GM19397 (cell line): Measurements from ENCODE around the gene TACC3.

Experiments
- ATAC-seq: cut with Tn5 transposase; IDR thresholded peaks from one replicate; pipeline ENCODE4 v1.9.1; 2021; ENCODE audit warnings: mild to moderate bottlenecking, moderate library complexity; ENCODE audit not compliant: unreplicated experiment

TACC3 gene

DNA sequence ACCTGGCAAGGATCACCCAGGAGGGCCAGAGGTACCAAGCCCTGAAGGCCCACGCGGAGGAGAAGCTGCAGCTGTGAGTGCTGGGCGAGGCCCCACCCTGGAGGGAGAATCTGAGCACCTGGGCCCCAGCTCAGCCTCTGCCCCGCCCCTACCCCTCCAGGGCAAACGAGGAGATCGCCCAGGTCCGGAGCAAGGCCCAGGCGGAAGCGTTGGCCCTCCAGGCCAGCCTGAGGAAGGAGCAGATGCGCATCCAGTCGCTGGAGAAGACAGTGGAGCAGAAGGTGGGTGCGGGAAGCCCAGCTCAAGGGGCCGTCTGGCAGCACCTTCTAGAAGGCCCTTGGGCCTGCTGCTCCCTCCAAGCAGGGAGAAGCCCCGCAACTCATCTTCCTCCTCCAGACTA, 23.2 kb downstream of the TACC3 start:
- ATAC-seq = no peak

GRCh38 chr4:1745165-1745564, 23.8 kb downstream of the TACC3 start:
- ATAC-seq = no peak

GRCh38 chr4:1745697-1746096, 24.4 kb downstream of the TACC3 start:
- ATAC-seq = no peak

DNA sequence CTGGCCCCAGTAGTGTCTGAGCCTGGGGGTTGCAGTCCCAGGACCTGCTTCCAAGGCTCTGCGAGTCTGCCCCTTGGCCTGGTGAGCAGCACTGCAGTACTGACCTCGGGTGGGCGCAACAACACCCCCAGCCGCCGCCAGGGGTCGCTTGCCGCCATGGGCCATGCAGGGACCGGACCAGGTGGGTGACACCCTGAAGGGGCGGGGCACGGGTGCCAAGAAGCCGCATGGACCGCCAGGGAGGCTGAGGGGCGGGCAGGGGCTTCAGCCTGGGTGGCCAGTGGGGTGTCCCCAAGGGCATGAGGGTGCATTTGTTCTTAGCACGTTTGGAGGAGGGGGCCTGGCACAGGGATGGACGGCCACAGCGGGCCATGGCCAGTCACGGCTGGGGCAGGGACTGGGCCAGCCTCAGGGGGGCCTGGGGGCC, 25.0 kb downstream of the TACC3 start:
- no peak for ATAC-seq

- ATAC-seq = no peak
Observed at GRCh38 chr4:1746919-1747602, 25.7 kb downstream of the TACC3 start.

DNA sequence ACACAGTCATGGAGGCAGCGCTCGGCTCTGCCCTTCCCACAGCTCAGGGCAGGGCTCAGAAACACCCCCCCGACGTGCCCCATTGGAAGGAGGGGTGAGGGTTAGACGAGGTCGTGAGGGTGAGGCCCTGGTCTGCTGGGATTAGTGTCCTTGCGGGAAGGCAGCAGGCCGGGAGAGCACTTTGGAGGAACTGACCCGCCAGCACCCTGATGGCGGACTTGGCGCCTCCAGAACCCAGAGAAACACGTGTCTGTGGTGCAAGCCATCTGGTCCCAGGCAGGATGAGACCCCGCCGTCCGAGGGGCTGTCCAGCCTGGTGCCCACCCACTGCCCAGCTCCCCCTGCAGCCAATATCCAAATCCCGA, 26.3 kb downstream of the TACC3 start:
- no peak for ATAC-seq

DNA sequence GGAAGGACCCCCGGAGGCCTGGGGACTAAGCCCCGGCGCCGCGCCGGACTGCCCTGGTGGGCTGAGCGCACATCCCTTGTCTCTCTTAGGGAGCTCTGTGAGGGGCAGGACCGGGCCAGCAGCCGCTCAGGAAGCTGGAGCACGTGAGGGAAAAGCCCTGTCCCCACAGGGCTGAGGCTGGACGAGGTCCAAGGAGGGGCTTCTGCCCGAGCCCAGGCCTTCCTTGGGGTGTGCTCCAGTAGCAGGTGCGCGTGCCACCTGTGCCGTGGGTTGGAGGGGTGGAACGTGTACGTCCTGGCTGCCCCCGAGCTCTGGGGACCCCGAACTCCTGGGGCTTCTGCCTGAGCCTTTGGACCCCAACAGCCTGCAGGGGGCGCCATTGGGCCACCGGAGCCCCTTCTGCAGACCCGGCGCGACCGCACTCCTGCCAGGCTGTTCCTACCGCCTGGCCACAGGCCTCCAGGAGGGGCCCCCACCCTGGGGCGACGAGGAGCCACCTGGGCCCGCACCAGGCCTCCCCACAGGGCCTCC, 27.2 kb downstream of the TACC3 start:
- ATAC-seq = no peak

- ATAC-seq = no peak
Observed at GRCh38 chr4:1749370-1749769, 28.0 kb downstream of the TACC3 start.

GRCh38 chr4:1749826-1750225, 28.5 kb downstream of the TACC3 start:
- ATAC-seq = no peak

- no peak for ATAC-seq
Observed at GRCh38 chr4:1750381-1751154, 29.2 kb downstream of the TACC3 start.

DNA sequence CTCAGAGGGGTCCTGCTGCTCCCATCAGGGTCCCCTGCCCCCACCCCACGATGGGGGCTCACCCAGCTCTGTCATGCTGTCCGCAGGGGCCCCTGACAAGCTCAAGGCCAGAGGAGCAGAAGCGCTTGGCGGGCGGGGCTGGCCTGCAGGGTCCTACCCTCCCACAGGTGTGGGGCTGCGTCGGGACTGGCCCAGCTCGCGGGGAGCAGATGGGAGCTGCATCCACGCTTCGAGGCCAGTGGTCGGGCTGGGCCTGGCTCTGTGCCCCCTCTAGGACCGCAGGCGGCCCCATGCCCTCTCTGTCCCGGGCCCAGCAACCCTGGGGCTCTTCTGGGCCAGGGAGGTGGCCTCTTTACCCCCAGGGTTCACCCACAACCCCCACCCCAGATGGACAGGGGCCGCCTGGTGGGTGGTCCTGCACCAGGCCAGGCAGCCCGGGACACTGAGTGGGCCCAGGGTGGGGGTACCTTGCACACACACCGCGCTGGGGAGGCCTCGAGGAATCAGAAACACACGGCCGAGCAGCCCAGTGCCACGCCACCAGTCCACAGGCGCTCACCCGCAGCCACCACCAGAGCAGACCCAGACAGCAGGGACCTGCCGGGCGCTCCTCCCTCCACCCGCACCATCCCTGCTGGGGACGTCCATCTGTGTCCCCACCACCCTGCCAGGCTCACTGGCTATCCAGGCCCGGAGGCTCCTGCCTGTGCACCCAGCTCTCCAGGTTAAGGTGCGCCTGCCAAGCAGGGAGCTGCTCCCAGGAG, 30.0 kb downstream of the TACC3 start:
- no peak for ATAC-seq

GRCh38 chr4:1751919-1752283, 30.6 kb downstream of the TACC3 start:
- ATAC-seq = no peak

GRCh38 chr4:1752284-1753041, 31.1 kb downstream of the TACC3 start:
- ATAC-seq = no peak

DNA sequence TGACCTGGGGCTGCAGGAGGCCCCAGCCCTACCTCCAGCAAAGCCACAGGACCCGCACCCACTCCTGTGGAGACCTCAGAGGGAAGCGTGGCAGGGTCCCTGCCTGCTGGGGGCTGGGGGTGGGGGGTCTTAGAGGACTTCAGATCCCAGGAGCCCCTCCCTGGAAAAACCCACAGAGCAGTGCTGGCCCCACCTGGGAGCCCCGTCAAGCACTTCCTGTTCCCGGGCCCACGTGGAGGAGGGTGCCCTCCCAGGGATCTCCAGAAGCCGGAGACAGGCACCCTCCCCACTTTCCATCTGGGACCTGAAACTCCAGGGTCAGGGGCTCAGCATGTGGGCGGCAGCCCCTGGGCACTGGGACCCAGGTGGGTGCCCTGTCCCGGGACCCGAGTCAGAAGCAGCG, 32.0 kb downstream of the TACC3 start:
- ATAC-seq = no peak

GRCh38 chr4:1753697-1754311, 32.5 kb downstream of the TACC3 start:
- ATAC-seq = no peak

- ATAC-seq = no peak
Observed at GRCh38 chr4:1754336-1754735, 33.0 kb downstream of the TACC3 start.

DNA sequence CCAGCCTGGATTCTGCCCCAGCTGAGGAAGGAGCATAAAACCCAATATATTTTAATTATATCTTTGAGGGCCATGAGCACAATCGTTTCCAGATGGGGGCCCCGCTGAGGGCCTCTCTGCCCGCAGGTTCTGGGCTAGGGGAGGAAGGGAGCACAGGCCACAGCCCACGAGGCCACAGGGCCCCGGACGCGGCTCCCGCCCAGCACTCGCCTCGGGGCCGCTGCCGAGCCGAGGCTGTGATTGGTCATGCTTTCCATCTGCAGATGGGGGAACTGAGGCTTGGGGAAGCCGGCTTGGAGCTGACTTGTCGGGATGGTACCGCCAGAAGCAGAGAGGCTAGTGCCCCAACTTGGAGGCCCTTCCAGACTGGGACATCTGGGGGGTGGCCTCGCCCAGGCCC, 34.0 kb downstream of the TACC3 start:
- ATAC-seq = no peak

- ATAC-seq = no peak
Observed at GRCh38 chr4:1756079-1756478, 34.8 kb downstream of the TACC3 start.

GRCh38 chr4:1756893-1757779, 35.8 kb downstream of the TACC3 start:
- ATAC-seq = no peak

DNA sequence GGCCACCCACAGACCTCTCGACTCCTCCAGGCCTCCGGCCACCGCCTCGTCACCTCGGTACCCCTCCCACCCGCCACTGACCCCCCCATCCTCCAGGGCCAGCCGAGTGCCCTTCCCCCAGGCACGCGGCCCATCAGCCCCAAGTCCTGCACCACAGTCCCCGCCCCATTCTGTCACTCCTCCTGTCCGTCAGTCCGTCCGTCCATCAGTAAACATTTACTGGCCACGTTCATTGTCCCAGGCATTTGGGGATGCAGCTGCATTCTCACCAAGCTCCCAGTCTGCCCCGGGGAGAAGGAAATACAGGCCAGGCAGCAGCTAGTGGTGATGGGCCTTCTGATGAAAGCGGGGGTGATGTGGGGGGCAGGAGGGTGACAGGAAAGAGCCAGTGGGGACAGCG, 36.5 kb downstream of the TACC3 start:
- no peak for ATAC-seq
